ENCODE measurements around the gene RALGPS2. TPM values are rescaled to one million over a fixed set of nuclear protein-coding genes. Genes with fewer than 3 reads are reported as not detected.

Gene RALGPS2
- total and polyA plus RNA-seq, 2 experiments from 2014 or later, result 8.1 to 31.2 TPM

GRCh38 chr1:178870944-178871343, 145.9 kb downstream of the RALGPS2 start, which contains the start of gene ANGPTL1:
Gene ANGPTL1 (minus strand): TSS chr1:178871077. CDS start chr1:178865776, 5,301 bp downstream.
- no peaks in the 10 kb centered on the region for H3K79me2 ChIP-seq (replicated peaks; ENCODE audit: insufficient read depth)
- Mint-ChIP-seq H3K4me1 (peaks cover 29% of the 10 kb centered on the region), H3K27me3 (ENCODE audit: insufficient read depth, low read depth, poor library complexity) (no peaks in the 10 kb centered on the region), H3K27ac (peak within 1 kb of the TSS; percentile 85), H3K9me3 (no peaks in the 10 kb centered on the region), H3K36me3 (ENCODE audit: low read depth) (no peaks in the 10 kb centered on the region), H3K4me3 (peak within 1 kb of the TSS; percentile 7; the same call in 1 of the 3 replicates)
- no peak within 1 kb of the TSS for H2AFZ ChIP-seq
- H3K4me2 ChIP-seq, result 0 out of 2 replicates have a peak within 1 kb of the TSS, but pooled peaks have one; percentile 1
- H3F3A ChIP-seq (replicated peaks; ENCODE audit: low read depth), result no peaks in the 10 kb centered on the region
- peak; percentile 38 for DNase-seq (ENCODE audit: low spot score)
- no peaks in the 10 kb centered on the region for H3K27me3 ChIP-seq (ENCODE audit: insufficient read depth)
- H4K20me1 ChIP-seq (replicated peaks; ENCODE audit: insufficient read depth), result no peaks in the 10 kb centered on the region
- ATAC-seq, result peak; percentile 58
- no peak within 1 kb of the TSS for H3K4me3 ChIP-seq
- peaks cover 30% of the 10 kb centered on the region for H3K4me1 ChIP-seq (ENCODE audit: insufficient read depth)
- TF ChIP-seq ZNF331 (CRISPR knock-in tag; IDR thresholded peaks at IDR 0.05; ENCODE audit: low read depth), result no peak
- TF ChIP-seq POLR2AphosphoS5 (IDR thresholded peaks at IDR 0.05; ENCODE audit: low read depth), result no peak
- no peak for TF ChIP-seq STAT1 (IDR thresholded peaks at IDR 0.05; ENCODE audit: unreplicated experiment)
- no peak for TF ChIP-seq JUNB (IDR thresholded peaks at IDR 0.05; ENCODE audit: unreplicated experiment)
- no peak for TF ChIP-seq ZNF462 (CRISPR knock-in tag; IDR thresholded peaks at IDR 0.05)
- no peak for TF ChIP-seq NANOG (IDR thresholded peaks at IDR 0.05; ENCODE audit: borderline replicate concordance)
- no peak for TF ChIP-seq EZH2phosphoT487 (IDR thresholded peaks at IDR 0.05; ENCODE audit: unreplicated experiment)
- no peak within 1 kb of the TSS; the same call in 1 of the 2 replicates for H3K27ac ChIP-seq (ENCODE audit: low read depth)
- H3K9me2 ChIP-seq (ENCODE audit: insufficient read depth), result no peaks in the 10 kb centered on the region
- no peaks in the 10 kb centered on the region for H3K36me3 ChIP-seq (ENCODE audit: insufficient read depth)

All from GM23338 (cell line).